ENCODE data around the gene MCRIP1.

The MCRIP1 gene

GRCh38 chr17:81863833-81864768, 31.0 kb upstream of the MCRIP1 start:
- DNase-seq = no peak
- in situ Hi-C loops (cut with MboI; ENCODE audit: low pct_unique_long_range_greater_than_20kb, low sequenced_read_pairs) = no loop called here

DNA sequence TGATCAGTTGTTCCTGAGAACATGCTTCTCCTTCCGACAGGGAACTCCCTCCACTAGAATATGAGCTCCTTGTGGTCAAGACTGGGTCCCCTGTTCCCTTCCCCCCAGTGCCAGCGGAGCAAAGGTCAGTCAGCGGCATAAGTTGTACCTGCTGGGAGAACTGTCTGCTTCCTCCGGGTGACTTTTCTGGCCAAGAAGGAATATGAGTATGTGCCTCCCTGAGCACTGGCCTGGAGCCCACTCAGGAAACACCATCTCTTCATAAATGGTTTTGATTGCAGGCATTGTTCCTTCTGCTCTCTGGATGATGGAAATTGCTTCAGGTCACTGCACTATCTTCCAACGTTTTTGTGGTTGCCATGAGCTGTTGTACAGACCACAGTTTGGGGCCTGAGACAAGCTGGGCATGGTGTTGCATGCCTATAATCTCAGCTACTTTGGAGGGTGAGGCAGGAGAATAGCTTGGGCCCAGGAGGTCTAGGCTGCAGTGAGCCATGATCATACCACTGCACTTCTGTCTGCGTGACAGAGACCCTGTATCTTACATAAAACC, 30.1 kb upstream of the MCRIP1 start:
- in situ Hi-C loops (cut with MboI; ENCODE audit: low pct_unique_long_range_greater_than_20kb, low sequenced_read_pairs) = no loop called here
- DNase-seq = no peak

DNA sequence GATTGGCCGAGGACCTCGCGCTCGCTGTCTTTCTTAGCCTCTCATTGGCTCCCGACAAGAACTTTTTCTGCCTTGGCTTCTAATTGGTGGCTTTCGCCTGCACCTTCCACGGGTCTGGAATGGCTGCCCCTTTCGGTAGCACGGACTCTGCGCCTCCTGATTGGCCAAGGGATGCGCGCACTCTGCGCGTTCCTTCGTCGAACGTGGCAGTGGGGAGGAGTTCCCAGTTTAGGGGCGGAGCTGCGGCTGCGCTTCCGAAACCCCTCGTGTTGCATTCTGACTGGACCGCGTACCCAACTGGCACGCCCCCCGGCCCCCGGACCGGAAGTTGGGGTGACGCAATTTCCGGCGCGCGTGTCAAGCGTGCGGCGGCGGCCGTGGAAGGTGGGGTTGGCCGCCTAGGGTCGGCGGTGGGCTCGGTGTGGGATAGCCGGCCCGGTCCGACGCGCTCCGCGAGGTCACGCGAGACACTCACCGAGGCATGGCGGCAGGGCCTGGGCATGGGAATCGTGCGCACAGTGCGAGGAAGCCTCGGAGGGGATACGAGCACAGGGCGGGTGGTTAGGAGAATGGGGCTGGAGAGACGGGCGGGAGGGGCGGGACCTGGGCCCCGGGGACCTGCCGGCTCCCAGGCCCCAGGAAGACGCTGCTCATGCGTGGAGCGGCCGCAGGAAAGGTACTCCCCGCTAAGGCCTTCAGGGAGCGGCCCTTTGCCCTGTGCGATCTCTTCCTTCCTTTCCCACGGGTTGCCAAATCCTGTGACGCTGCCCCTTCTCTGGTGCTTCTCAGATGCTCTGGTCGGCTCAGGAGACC, 27.9 kb upstream of the MCRIP1 start:
- peak; percentile 100 for DNase-seq
- in situ Hi-C loops (cut with MboI; ENCODE audit: low pct_unique_long_range_greater_than_20kb, low sequenced_read_pairs) = no loop called here

GRCh38 chr17:81859906-81860755, 27.0 kb upstream of the MCRIP1 start, which contains the start of gene P4HB:
Gene P4HB, minus strand, starts transcription at chr17:81860535. Its CDS starts 64 bp downstream, at chr17:81860471.
- in situ Hi-C loops (cut with MboI; ENCODE audit: low pct_unique_long_range_greater_than_20kb, low sequenced_read_pairs) = no loop called here
- DNase-seq = no peak

GRCh38 chr17:81858967-81859905, 26.1 kb upstream of the MCRIP1 start:
- no peak for DNase-seq
- in situ Hi-C loops (cut with MboI; ENCODE audit: low pct_unique_long_range_greater_than_20kb, low sequenced_read_pairs) = no loop called here

- DNase-seq = no peak
- in situ Hi-C loops (cut with MboI; ENCODE audit: low pct_unique_long_range_greater_than_20kb, low sequenced_read_pairs) = no loop called here
Observed at GRCh38 chr17:81858170-81858966, 25.3 kb upstream of the MCRIP1 start.

- no peak for DNase-seq
- in situ Hi-C loops (cut with MboI; ENCODE audit: low pct_unique_long_range_greater_than_20kb, low sequenced_read_pairs) = no loop called here
Observed at GRCh38 chr17:81854974-81855774, 22.1 kb upstream of the MCRIP1 start.

- DNase-seq = no peak
- in situ Hi-C loops (cut with MboI; ENCODE audit: low pct_unique_long_range_greater_than_20kb, low sequenced_read_pairs) = no loop called here
Observed at GRCh38 chr17:81852237-81852636, 19.1 kb upstream of the MCRIP1 start.

DNA sequence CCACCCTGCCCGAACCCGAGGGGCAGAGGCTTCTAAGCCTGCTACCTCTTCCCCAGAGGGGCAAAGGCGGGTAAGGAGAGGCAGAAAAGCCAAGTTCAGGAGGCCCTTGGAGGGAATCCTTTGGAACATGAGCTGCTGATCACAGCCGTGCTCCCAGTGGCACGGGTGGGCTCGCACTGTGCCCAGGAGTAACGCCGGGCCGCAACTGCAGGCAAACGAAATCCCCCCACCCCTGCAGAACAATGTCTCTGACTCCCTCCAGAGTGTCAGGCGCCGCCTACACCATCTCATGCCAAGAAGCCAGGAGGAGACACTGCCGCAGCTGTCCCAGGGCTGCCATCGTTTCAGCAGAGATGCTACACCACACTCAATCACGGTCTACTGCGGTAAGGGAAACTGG, 18.3 kb upstream of the MCRIP1 start:
- in situ Hi-C loops (cut with MboI; ENCODE audit: low pct_unique_long_range_greater_than_20kb, low sequenced_read_pairs) = no loop called here
- DNase-seq = no peak

DNA sequence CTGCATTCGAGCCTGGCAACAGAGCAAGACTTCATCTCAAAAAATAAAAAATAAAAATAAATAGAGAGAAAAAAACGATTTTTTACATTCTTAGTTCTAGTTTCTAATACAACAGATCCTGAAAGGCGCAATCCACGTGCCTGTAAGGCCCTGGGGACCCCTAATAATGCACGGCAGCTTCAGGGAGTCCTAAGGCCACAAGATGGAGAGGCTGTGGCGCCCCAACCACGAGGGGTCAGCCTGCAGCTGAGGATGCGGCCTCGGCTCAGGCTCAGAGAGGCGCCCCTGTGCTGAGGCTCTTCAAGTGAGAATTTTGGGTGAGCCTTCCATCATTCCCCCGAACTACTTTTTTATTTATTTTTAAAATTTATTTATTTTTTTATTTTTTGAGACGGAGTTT, 16.4 kb upstream of the MCRIP1 start:
- no peak for DNase-seq
- in situ Hi-C loops (cut with MboI; ENCODE audit: low pct_unique_long_range_greater_than_20kb, low sequenced_read_pairs) = no loop called here

GRCh38 chr17:81846743-81847689, 13.9 kb upstream of the MCRIP1 start:
- DNase-seq = no peak
- in situ Hi-C loops (cut with MboI; ENCODE audit: low pct_unique_long_range_greater_than_20kb, low sequenced_read_pairs) = no loop called here

DNA sequence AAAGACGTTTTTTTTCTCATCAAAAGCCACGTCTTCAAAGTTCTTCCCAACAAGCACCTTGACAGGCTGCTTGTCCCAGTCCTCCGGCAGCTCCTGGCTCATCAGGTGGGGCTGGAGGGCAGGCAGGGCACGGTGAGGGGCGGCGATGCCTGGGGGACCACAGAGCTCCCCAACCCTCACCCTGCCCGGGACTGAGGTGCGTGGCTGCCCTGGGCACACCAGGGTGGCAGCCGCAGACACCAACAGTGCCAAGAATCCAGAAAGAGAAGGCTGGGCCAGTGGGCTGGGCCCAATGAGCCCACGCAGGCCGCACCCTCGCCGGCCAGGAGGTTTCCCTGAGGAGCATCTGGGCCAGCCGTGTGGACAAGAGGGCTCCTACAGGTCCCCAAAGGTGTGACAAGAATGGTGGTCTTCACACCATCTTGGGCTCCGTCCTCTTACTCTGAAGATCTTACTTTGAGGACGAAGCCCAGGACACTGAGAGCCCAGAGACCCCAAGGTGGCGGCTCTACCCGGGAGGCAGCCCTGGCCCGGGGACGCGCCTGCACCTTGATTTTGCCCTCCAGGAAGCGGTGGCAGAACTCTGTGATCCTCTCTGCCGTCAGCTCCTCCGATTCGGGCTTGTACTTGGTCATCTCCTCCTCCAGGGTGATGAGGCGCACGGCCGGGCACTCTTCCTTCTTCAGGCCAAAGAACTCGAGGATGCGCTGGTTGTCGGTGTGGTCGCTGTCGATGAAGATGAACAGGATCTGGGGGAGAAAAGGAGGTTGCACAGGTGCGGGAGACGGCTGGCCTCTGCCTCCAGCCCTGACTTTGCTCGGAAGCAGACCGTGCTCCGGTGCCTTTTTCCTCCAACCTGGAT, 13.0 kb upstream of the MCRIP1 start:
- no peak for DNase-seq
- in situ Hi-C loops (cut with MboI; ENCODE audit: low pct_unique_long_range_greater_than_20kb, low sequenced_read_pairs) = no loop called here

GRCh38 chr17:81845361-81845760, 12.3 kb upstream of the MCRIP1 start:
- DNase-seq = no peak
- in situ Hi-C loops (cut with MboI; ENCODE audit: low pct_unique_long_range_greater_than_20kb, low sequenced_read_pairs) = no loop called here

DNA sequence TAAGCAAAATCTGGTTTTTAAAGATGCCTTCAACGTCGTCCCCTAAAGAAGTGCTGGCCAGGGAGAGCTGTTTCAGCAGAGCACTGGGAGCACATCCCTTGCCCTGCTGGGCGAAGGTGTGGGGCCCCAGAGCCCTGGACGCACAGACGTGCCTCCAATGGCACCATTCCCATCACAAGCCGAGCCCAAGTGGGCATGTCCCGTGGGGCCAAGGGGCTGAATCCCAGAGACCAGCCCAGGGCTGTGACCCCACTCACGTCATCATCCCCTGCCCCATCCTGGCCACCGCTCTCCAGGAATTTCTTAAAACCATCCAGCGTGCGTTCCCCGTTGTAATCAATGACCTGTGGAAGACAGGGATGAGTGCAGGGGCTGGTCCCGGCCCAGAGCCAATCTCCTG, 11.8 kb upstream of the MCRIP1 start:
- in situ Hi-C loops (cut with MboI; ENCODE audit: low pct_unique_long_range_greater_than_20kb, low sequenced_read_pairs) = no loop called here
- no peak for DNase-seq
